CD4-positive, alpha-beta memory T cell (primary cell): Measurements from ENCODE around the gene STK40. TPM values are rescaled to one million over a fixed set of nuclear protein-coding genes. Genes with fewer than 3 reads are reported as not detected.

Source experiments
- CTCF ChIA-PET: fragments of 350-600 bp; sonication (Branson Sonifier 250); formaldehyde crosslinking; loops from one replicate; lab custom pipeline; 2021; ENCODE audit warnings: inconsistent platforms; ENCODE audit not compliant: partially characterized antibody; lab: Charles Lee
- POLR2A ChIA-PET: fragments of 350-600 bp; sonication (Branson Sonifier 250); formaldehyde crosslinking; loops from one replicate; lab custom pipeline; 2021; ENCODE audit not compliant: partially characterized antibody; lab: Charles Lee
- DNase-seq, 5 donors: peaks; one replicate each; pipeline versions ENCODE4 v3.0.0 to v3.0.0-alpha.2; 2020 to 2022; ENCODE audit warnings: mixed read lengths in 1 of 5
- H3K27ac ChIP-seq: one replicate; pipeline ENCODE4 v1.7.0; 2013; ENCODE audit warnings: low read depth, low read length
- H3K27me3 ChIP-seq: 2 replicates; pipeline ENCODE4 v1.7.0; 2013; ENCODE audit warnings: mild to moderate bottlenecking, low read length, moderate library complexity; ENCODE audit not compliant: insufficient read depth
- H3K36me3 ChIP-seq: 2 replicates; pipeline ENCODE4 v1.7.0; 2013; ENCODE audit warnings: mild to moderate bottlenecking, low read length, moderate library complexity; ENCODE audit not compliant: insufficient read depth
- H3K4me1 ChIP-seq: 2 replicates; pipeline ENCODE4 v1.7.0; 2013; ENCODE audit warnings: mild to moderate bottlenecking, low read length, moderate library complexity; ENCODE audit not compliant: insufficient read depth
- H3K4me3 ChIP-seq, 2 donors: one replicate each; pipeline ENCODE4 v1.7.0; 2013; ENCODE audit warnings: low read length in 2 of 2, mild to moderate bottlenecking in 1 of 2
- H3K9me3 ChIP-seq, 2 donors: one replicate each; pipeline ENCODE4 v1.7.0; 2013; ENCODE audit warnings: low read length in 2 of 2, control low read depth in 1 of 2; ENCODE audit not compliant: control insufficient read depth in 1 of 2
- H3K27ac Mint-ChIP-seq, 7 donors: one replicate each; pipeline ENCODE4 v1.8.0; 2020 to 2021; ENCODE audit warnings: mixed read lengths in 7 of 7, mild to moderate bottlenecking in 6 of 7, inconsistent platforms in 3 of 7, moderate library complexity in 3 of 7
- H3K27me3 Mint-ChIP-seq, 2 donors: one replicate each; pipeline ENCODE4 v1.8.0; 2020 to 2021; ENCODE audit warnings: mixed read lengths in 2 of 2
- H3K36me3 Mint-ChIP-seq, 2 donors: one replicate each; pipeline ENCODE4 v1.8.0; 2020 to 2021; ENCODE audit warnings: mixed read lengths in 2 of 2, inconsistent platforms in 1 of 2, mild to moderate bottlenecking in 1 of 2
- H3K4me1 Mint-ChIP-seq, 4 donors: one replicate each; pipeline ENCODE4 v1.8.0; 2020 to 2021; ENCODE audit warnings: mixed read lengths in 4 of 4, mild to moderate bottlenecking in 1 of 4
- H3K4me3 Mint-ChIP-seq, 8 donors: one replicate each; pipeline ENCODE4 v1.8.0; 2020 to 2021; ENCODE audit warnings: mixed read lengths in 8 of 8, mild to moderate bottlenecking in 7 of 8, moderate library complexity in 6 of 8, inconsistent platforms in 3 of 8
- H3K9me3 Mint-ChIP-seq, 8 donors: one replicate each; pipeline ENCODE4 v1.8.0; 2020 to 2021; ENCODE audit warnings: mixed read lengths in 8 of 8, mild to moderate bottlenecking in 5 of 8, inconsistent platforms in 3 of 8, moderate library complexity in 1 of 8
- intact Hi-C: fragments of 100-400 bp; cut with micrococcal nuclease; formaldehyde crosslinking; loops from one replicate; pipeline ENCODE4 v1.15.1; 2023
- polyA plus RNA-seq, 2 donors: library from polyadenylated mRNA; unstranded; fragments of 300-500 nt; fragmentation: Illumina TruSeq; gene quantifications; one replicate each; pipeline ENCODE4 v1.2.3, GENCODE V29; 2021
- total RNA-seq, 2 experiments: library from RNA; stranded (reverse); gene quantifications; one replicate each; pipeline ENCODE4 v1.2.3, GENCODE V29; 2021

The STK40 gene
- total and polyA plus RNA-seq, 4 experiments from 2014 or later: 26.6 to 57.4 (median 51.0) TPM

DNA sequence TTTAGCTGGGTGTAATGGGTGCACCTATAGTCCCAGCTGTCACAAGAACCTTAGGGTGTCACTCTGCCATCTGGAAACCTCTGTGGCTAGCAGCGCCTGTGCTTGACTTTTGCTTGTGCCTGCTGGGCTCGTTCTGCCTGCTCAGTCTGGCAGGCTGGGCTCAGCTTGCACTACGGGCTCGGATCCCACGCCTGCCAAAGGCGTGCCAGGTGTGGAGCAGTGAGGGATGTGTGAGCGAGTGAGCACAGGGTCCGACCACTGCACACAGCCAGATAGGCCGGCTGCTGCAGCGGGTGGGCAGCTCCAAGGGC lies 14.7 kb upstream of the STK40 start:
- H3K27me3 ChIP-seq: no peaks in the 10 kb centered on the region
- CTCF ChIA-PET: interaction anchor here (2.2 to 6.1 kb wide), 2 partner anchors 33 to 58 kb away, joined by 5 to 23 read pairs; no protein-coding TSS in a partner anchor
- peaks cover 11 to 31% (median 22%) of the 10 kb centered on the region in 4 donors for H3K4me1 Mint-ChIP-seq
- no peak overlapping the region for H3K4me3 ChIP-seq
- no peak overlapping the region for H3K27ac Mint-ChIP-seq
- H3K27me3 Mint-ChIP-seq: no peaks in the 10 kb centered on the region
- POLR2A ChIA-PET: no interaction called here
- H3K27ac ChIP-seq: no peak overlapping the region
- H3K9me3 ChIP-seq: no peaks in the 10 kb centered on the region
- H3K36me3 Mint-ChIP-seq: peaks cover 0 to 7% of the 10 kb centered on the region in 2 donors
- no peaks in the 10 kb centered on the region for H3K36me3 ChIP-seq
- peaks cover 0 to 2% (median 0%) of the 10 kb centered on the region in 8 donors for H3K9me3 Mint-ChIP-seq
- no peak overlapping the region for H3K4me3 Mint-ChIP-seq
- intact Hi-C loops: no loop called here
- peaks cover 20% of the 10 kb centered on the region for H3K4me1 ChIP-seq
- DNase-seq: no peak

DNA sequence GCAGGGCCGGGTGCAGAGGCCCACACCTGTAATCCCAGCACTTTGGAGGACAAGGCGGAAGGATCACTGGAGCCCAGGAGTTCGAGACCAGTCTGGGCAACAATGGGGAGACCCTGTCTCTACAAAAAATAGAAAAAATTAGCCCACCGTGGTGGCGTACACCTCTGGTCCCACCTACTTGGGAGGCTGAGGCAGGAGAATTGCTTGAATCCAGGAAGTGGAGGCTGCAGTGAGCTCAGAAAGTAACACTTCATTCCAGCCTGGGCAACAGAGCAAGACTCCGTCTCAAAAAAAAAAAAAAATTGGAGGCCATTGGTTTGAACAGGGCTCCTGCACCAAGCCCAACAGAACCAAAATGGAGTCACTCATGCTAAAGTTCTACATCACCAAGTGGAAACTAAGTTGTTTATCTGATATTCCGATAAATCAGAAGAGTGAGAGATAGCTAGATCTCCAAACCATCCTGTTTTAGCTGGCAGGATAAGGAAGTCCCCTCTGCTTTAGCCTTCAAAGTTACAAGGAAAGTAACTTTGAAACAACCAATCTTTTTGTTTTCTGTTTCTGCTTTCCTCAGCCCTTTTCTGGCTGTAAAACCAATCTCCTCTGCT lies 12.8 kb upstream of the STK40 start:
- POLR2A ChIA-PET: interaction anchor here (0.7 to 3.9 kb wide), 10 partner anchors 9 to 92 kb away, joined by 3 to 107 read pairs (median 7); partner anchors contain the start of genes OSCP1 and STK40
- no peaks in the 10 kb centered on the region for H3K27me3 ChIP-seq
- Mint-ChIP-seq H3K4me3 (peak overlapping the region in 7 of 8 donors; percentile 95 to 99 (median 98)), H3K27me3 (no peaks in the 10 kb centered on the region), H3K27ac (peak overlapping the region; percentile 89 to 100 (median 98)), H3K4me1 (peaks cover 13 to 42% (median 25%) of the 10 kb centered on the region in 4 donors), H3K9me3 (peaks cover 0 to 2% (median 0%) of the 10 kb centered on the region in 8 donors), H3K36me3 (peaks cover 0 to 7% of the 10 kb centered on the region in 2 donors)
- peak overlapping the region; percentile 90 for H3K27ac ChIP-seq
- DNase-seq: no peak
- H3K4me3 ChIP-seq: peak overlapping the region; percentile 90 to 97
- CTCF ChIA-PET: interaction anchor here (0.9 to 6.1 kb wide), 7 partner anchors 12 to 113 kb away, joined by 3 to 23 read pairs (median 5); partner anchors contain the start of gene STK40
- H3K4me1 ChIP-seq: peaks cover 20% of the 10 kb centered on the region
- H3K36me3 ChIP-seq: peaks cover 6% of the 10 kb centered on the region
- intact Hi-C loops: no loop called here
- H3K9me3 ChIP-seq: no peaks in the 10 kb centered on the region

DNA sequence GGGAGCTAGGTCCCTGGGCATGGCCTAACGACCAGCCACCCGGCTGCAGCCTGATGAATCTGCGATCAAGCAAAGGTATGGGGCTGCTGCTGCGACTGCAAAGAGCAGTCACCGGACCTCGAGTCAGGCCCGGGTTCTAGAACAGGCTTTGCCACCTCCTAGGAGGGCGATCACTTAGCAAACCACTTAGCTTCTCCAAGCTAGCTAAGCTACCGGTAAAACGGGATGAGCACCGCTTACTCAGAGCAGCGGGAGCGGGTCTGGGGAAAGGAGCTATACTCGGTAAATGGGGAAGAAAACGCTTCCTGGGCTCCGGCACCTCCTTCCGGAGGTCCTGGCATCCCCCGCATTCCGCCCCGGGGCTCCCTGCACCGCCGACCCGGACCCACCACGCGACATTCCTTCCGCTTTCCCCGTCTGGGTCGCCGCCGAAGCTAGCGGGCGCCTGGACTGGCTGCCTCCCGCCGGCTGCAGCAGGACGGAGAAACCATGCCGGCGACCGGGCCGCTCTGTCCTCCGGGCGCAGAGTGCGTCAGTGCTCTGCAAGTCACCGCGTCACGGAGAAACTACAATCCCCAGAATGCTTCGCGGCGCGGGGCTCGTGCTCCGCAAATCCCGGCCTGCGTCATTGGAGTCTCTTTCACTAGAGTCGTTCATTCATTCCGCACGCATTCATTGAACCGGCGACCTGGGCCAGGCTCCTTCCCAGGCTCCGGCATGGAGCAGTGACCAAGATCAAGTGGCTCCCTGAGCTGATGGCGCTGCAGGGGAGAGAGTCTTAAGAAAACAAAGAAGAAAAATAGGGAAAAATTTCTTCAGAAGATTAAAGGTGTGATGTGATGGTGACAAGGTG lies 11.9 kb upstream of the STK40 start, which contains the start of gene LSM10:
TSS of gene LSM10 (minus strand) at position 531 of the 853 bp plus-strand sequence. CDS start 3,779 bp downstream, outside the sequence.
- H3K4me3 Mint-ChIP-seq: peak within 1 kb of the TSS; percentile 95 to 99 (median 98)
- H3K27ac Mint-ChIP-seq: peak within 1 kb of the TSS; percentile 89 to 100 (median 98)
- Histone ChIP-seq H3K27ac (peak within 1 kb of the TSS; percentile 90), H3K27me3 (no peaks in the 10 kb centered on the region), H3K36me3 (peaks cover 15% of the 10 kb centered on the region), H3K4me1 (peaks cover 20% of the 10 kb centered on the region), H3K4me3 (peak within 1 kb of the TSS; percentile 90 to 97), H3K9me3 (no peaks in the 10 kb centered on the region)
- CTCF ChIA-PET: interaction anchor here (0.9 to 6.1 kb wide), 13 partner anchors 9 to 210 kb away, joined by 3 to 23 read pairs (median 4); partner anchors contain the start of genes SH3D21 and STK40
- peaks cover 13 to 41% (median 26%) of the 10 kb centered on the region in 4 donors for H3K4me1 Mint-ChIP-seq
- peak; percentile 85 to 94 (median 86) for DNase-seq
- POLR2A ChIA-PET: interaction anchor here (0.7 to 3.9 kb wide), 19 partner anchors 9 to 309 kb away, joined by 3 to 107 read pairs (median 5); partner anchors contain the start of genes ADPRS, MRPS15, OSCP1 and STK40
- no peaks in the 10 kb centered on the region for H3K27me3 Mint-ChIP-seq
- peaks cover 6 to 15% of the 10 kb centered on the region in 2 donors for H3K36me3 Mint-ChIP-seq
- intact Hi-C loops: loop anchor here (1.0 kb wide), 4 partner anchors 11 to 76 kb away; no protein-coding TSS in a partner anchor
- peaks cover 0 to 2% (median 0%) of the 10 kb centered on the region in 8 donors for H3K9me3 Mint-ChIP-seq

DNA sequence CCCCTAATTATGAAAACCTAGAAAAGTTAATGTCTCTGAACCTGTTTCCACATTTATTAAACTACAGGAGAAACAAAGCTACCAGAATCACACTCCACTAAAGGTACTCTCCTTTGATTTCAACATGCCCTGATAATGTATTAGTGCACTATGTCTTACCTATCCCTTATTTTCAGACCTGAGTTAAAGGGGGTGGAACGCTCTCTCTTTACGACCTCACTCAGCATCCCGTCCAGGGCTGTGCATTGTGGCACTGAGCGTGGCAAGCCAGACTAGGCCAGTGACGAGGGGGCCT lies 11.3 kb upstream of the STK40 start:
- H3K9me3 ChIP-seq: no peaks in the 10 kb centered on the region
- intact Hi-C loops: loop anchor here (1.0 kb wide), 4 partner anchors 11 to 76 kb away; no protein-coding TSS in a partner anchor
- Mint-ChIP-seq H3K4me1 (peaks cover 13 to 41% (median 27%) of the 10 kb centered on the region in 4 donors), H3K4me3 (peak overlapping the region; percentile 95 to 99 (median 98)), H3K27ac (peak overlapping the region; percentile 89 to 100 (median 98)), H3K27me3 (no peaks in the 10 kb centered on the region), H3K9me3 (peaks cover 0 to 2% (median 0%) of the 10 kb centered on the region in 8 donors), H3K36me3 (peaks cover 6 to 19% of the 10 kb centered on the region in 2 donors)
- H3K36me3 ChIP-seq: peaks cover 19% of the 10 kb centered on the region
- ChIA-PET POLR2A (interaction anchor here (0.7 to 3.9 kb wide), 17 partner anchors 8 to 308 kb away, joined by 3 to 107 read pairs (median 6); partner anchors contain the start of genes ADPRS, MRPS15, OSCP1 and STK40), CTCF (interaction anchor here (0.7 to 6.1 kb wide), 11 partner anchors 8 to 209 kb away, joined by 3 to 23 read pairs (median 4); partner anchors contain the start of genes SH3D21 and STK40)
- H3K4me3 ChIP-seq: peak overlapping the region; percentile 90 to 97
- H3K27me3 ChIP-seq: no peaks in the 10 kb centered on the region
- peak in 3 of 5 donors; percentile 26 to 36 (median 29) for DNase-seq
- peak overlapping the region; percentile 90 for H3K27ac ChIP-seq
- peaks cover 20% of the 10 kb centered on the region for H3K4me1 ChIP-seq

DNA sequence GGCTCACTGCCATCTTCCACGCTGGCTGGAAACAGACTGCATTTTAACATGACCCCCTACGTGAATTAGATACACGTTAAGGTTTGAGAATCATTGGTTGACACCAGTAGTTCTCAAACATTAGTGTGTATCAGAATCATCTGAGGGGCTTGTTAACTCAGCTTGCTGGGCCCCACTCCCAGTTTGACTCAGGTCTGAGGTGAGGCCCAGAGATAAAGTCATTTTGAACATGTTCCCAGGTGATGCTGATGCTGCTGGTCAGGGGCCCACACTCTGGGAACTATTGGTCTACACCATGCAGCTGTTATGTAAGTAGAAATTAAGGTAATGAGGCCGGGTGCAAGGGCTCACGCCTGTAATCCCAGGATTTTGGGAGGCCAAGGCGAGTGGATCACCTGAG lies 10.6 kb upstream of the STK40 start:
- intact Hi-C loops: no loop called here
- no peak for DNase-seq
- Mint-ChIP-seq H3K9me3 (peaks cover 0 to 2% (median 0%) of the 10 kb centered on the region in 8 donors), H3K27me3 (no peaks in the 10 kb centered on the region), H3K4me3 (peak overlapping the region; percentile 71 to 99 (median 97)), H3K4me1 (peaks cover 13 to 41% (median 27%) of the 10 kb centered on the region in 4 donors), H3K27ac (peak overlapping the region in 6 of 7 donors; percentile 74 to 100 (median 84)), H3K36me3 (peaks cover 9 to 23% of the 10 kb centered on the region in 2 donors)
- ChIA-PET CTCF (interaction anchor here (0.6 to 6.1 kb wide), 9 partner anchors 8 to 1357 kb away, joined by 3 to 23 read pairs (median 4); partner anchors contain the start of gene STK40), POLR2A (interaction anchor here (0.7 to 3.9 kb wide), 7 partner anchors 11 to 172 kb away, joined by 3 to 107 read pairs (median 7); partner anchors contain the start of genes STK40 and THRAP3)
- H3K4me3 ChIP-seq: no peak overlapping the region
- peak overlapping the region; percentile 90 for H3K27ac ChIP-seq
- H3K27me3 ChIP-seq: no peaks in the 10 kb centered on the region
- H3K9me3 ChIP-seq: no peaks in the 10 kb centered on the region
- H3K36me3 ChIP-seq: peaks cover 25% of the 10 kb centered on the region
- peaks cover 20% of the 10 kb centered on the region for H3K4me1 ChIP-seq

DNA sequence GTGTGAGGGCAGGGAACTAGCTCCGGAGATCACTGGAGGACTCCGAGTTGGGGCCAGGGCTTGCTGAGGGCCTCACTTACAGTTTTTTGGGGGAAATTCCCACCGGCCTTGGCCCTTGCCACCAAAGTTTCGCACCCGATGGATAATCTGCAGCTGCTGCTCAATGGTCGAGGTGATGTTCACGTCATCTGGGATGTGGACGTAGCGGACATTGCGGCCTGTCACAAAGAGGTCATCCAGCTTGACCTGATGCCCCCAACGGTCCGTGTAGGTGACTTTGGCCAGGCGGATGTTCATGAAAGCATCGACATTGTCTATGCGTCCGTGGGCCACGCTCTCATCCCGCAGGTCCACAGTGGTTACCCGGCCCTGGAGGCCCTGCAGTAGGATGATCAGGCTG lies 8.0 kb upstream of the STK40 start:
- H3K36me3 Mint-ChIP-seq: peaks cover 14 to 38% of the 10 kb centered on the region in 2 donors
- H3K4me1 ChIP-seq: peaks cover 20% of the 10 kb centered on the region
- no peaks in the 10 kb centered on the region for H3K27me3 ChIP-seq
- no peak overlapping the region for H3K4me3 ChIP-seq
- ChIA-PET POLR2A (interaction anchor here (1.4 kb wide), 1 partner anchor 57 kb away, joined by 3 read pairs; the partner anchor contains the start of gene OSCP1), CTCF (interaction anchor here (0.6 to 1.5 kb wide), 2 partner anchors 26 to 51 kb away, joined by 3 read pairs; no protein-coding TSS in a partner anchor)
- H3K36me3 ChIP-seq: peaks cover 30% of the 10 kb centered on the region
- intact Hi-C loops: no loop called here
- no peaks in the 10 kb centered on the region for H3K27me3 Mint-ChIP-seq
- H3K9me3 ChIP-seq: no peaks in the 10 kb centered on the region
- no peaks in the 10 kb centered on the region for H3K9me3 Mint-ChIP-seq
- H3K4me1 Mint-ChIP-seq: peaks cover 13 to 36% (median 25%) of the 10 kb centered on the region in 4 donors
- no peak overlapping the region for H3K4me3 Mint-ChIP-seq
- H3K27ac Mint-ChIP-seq: peak overlapping the region in 1 of 7 donors; percentile 13
- DNase-seq: no peak
- H3K27ac ChIP-seq: no peak overlapping the region
